HG02981 (cell line): ENCODE measurements around the gene ZNF444.
A peak's percentile ranks its signal among the peaks of the same experiment; 100 is the strongest.
"Not testable (repeated sequence)": the region's sequence is repeated elsewhere in the genome, so short reads cannot be mapped to it uniquely, and the experiment has no call there.

Experiments
- ATAC-seq: cut with Tn5 transposase; IDR thresholded peaks from one replicate; pipeline ENCODE4 v1.9.1; 2021; ENCODE audit warnings: mild to moderate bottlenecking, moderate library complexity; ENCODE audit not compliant: unreplicated experiment

ZNF444 gene

DNA sequence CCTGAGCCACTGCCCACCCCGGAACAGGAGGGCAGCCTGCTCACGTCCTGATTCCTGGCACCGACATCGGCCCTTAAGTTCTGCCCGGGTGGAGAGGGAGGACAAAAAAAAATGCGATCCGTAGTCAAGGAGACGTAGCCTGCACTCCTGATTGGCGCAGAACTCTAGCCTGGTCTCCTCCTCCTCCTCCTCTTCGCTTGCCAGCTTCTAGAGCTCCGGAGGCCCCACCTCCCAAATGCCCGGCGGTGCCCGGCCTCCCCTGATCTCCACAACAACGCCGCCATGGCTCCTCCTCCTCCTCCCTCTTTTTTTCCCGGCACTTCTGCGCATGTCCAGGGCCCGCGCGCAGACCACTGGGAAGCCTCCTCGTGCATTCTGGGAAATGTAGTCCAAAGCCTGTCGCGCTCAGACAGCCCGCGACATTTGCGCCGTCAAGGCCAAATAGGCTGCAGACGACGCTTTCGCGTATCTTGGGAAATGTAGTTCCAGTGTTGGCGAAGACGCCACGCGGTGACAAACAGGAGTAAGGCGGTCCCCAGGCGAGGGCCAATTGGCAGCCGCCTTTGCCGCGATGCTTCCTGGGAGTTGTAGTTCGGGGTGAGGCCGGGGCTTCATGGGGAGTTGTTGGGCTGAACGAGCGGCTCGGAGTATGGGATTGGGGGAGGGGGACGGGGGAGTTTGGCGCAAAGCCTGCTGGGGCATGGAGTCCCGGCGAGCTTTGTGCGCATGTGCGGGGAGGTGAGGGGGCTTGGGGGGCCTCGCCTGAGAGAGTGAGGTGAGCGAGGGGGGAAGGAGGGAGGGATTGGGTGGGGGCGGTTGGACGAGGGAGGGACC, at the start of gene ZNF444:
ZNF444 (plus strand) TSS at position 705 of the 834 bp plus-strand sequence. CDS start 5,625 bp downstream, outside the sequence.
- ATAC-seq = peak; percentile 92

DNA sequence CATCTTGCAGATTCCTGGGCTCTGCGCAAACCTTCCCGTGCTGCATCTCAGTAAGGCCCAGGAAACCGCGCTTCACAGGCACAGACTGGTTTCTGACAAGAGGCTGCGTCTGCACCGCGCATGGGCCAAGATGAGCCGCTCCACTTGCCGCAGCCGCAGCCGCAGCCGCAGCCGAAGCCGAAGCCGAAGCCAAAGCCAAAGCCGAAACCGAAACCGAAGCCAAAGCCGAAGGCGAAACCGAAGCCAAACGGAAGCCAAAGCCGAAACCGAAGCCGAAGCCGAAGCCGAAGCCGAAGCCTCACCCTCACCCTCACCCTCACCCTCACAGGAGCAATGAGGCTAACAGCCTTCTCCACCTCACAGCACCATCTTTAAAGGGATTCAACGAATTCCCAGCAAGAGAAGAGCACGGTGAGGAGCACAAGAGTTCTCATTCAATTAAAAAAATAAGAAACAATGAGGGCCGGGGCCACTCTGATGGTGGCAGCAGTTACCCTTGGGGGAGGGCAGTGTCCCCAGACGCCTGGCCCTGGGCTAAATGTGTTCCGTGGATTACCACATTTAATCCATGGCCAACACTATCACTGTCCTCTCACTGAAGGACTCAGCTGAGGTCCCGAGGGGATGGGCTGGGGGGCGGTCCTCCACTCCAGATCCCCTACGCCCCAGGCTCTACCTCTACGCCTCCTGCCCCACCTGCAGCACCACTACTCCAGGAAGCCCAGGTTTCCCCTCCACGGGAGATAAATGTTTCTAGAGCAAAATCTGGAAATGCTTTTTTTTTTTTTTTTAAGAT, 49.1 kb upstream of the ZNF444 start:
- no peak for ATAC-seq

DNA sequence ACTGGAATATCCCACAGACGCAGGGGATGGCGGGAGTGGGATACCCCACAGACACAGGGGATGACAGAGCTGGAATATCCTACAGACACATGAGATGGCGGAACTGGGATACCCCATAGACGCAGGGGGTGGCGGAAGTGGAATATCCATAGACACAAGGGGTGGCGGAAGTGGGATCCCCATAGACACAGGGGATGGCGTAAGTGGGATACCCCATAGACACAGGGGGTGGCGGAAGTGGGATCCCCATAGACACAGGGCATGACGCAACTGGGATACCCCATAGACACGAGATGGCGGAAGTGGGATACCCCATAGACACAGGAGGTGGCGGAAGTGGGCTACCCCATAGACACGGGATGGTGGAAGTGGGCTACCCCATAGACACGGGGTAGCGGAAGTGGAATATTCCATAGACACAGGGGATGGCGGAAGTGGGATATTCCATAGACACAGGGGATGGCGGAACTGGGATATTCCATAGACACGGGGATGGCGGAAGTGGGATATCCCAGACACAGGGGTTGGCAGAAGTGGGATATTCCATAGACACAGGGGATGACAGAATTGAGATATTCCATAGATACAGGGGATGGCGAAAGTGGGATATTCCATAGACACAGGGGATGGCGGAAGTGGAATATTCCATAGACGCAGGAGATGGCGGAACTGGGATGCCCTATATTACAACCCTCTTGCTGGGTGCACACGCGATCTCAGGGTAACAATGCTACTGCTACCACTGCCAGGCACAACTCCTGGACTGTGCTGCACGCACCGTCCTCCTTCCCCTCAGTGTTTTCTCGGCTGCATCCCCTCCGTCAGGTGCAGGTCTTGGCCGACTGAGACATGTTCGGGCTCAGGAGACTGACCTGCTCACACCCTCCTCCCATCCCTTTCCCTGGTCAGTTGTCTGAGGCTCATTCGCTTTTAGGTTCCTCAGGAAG, 48.1 kb upstream of the ZNF444 start:
- ATAC-seq = no peak

DNA sequence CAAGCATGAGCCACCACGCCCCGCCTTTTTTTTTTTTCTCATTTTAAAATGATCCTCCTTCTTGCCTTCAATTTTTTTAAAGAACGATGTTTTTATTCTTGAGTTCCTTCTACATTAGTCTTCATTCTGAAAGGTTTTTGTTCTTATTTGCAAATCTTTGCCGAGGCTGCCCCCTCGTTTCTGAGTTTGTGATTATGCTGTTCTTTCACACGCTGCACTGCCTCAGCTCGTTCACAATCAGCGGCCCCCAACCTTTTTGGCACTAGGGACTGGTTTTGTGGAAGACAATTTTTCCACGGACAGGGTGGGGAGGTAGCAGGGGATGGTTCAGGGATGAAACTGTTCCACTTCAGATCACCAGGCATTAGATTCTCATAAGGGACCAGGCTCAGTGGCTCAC, 46.6 kb upstream of the ZNF444 start:
- no peak for ATAC-seq

DNA sequence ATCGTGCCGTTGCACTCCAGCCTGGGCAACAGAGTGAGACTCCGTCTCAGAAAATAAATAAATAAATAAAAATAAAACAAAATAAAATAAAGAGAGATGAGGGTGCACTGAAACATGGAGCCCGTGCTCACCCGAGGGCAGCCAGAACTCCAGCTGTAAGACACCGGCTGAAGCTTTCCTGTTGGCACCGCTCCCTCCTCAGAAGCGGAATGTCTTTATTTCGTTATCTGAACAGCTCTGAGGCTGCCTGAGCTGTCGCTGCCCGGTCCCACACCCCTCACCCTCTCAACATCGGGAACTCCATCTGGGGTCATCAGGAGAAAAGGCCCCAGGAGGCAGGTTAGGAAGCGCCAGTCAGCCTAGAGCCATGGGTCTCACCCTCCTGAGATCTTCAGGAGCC, 44.4 kb upstream of the ZNF444 start:
- ATAC-seq = no peak

DNA sequence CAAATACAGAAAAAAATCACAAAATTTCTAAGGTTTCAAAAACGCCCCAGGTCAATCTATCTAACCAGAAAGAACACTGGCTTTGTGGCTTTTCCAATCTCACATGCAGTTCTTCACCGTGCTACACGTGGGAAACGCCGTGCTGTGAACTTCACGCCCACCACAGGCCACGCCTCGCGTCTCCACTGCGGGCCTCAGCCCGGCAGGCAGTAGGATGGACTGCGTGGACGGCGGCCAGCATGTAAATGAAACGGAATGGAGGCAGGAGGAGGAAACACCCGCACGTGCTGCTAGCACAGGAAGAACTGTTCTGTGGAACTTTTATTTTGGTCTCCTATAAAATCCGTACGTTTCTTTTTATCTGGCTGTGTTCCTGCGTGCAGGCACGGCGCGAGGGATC, 43.8 kb upstream of the ZNF444 start:
- ATAC-seq = no peak

DNA sequence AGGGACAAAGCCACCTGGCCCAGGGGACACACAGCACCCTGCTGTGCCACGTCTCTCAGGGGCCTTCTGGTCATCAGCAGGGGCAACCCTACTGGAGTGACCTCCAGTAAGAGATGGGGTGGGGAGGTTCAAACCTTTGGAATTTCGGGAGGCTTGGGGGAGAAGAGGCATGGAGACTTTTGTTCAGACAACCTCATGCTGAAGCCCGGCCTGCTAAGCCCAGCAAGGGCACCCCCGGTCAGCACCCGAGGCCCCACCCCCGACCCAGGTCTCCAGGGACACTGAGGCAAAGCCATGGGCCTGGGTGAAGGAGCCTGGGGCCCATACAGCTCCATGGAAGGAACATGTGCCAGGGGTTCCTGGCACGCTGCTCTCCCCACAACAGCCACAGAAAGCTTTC, 43.3 kb upstream of the ZNF444 start:
- no peak for ATAC-seq

DNA sequence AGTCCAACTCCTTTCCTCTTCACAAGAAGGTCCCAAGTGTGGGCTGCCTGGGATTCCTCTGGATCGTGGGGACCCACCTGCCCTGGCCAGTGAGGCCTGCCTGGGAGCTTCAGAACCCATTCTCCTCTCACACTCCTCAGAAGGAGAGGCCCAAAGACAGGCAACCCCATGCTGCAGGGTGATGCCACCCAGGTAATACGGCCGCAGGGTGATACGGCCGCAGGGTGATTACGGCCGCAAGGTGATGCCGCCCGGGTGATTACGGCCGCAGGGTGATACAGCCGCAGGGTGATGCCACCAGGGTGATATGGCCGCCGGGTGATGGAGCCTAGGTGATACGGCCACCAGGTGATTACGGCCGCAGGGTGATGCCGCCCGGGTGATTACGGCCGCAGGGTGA, 42.9 kb upstream of the ZNF444 start:
- not testable (repeated sequence) for ATAC-seq

DNA sequence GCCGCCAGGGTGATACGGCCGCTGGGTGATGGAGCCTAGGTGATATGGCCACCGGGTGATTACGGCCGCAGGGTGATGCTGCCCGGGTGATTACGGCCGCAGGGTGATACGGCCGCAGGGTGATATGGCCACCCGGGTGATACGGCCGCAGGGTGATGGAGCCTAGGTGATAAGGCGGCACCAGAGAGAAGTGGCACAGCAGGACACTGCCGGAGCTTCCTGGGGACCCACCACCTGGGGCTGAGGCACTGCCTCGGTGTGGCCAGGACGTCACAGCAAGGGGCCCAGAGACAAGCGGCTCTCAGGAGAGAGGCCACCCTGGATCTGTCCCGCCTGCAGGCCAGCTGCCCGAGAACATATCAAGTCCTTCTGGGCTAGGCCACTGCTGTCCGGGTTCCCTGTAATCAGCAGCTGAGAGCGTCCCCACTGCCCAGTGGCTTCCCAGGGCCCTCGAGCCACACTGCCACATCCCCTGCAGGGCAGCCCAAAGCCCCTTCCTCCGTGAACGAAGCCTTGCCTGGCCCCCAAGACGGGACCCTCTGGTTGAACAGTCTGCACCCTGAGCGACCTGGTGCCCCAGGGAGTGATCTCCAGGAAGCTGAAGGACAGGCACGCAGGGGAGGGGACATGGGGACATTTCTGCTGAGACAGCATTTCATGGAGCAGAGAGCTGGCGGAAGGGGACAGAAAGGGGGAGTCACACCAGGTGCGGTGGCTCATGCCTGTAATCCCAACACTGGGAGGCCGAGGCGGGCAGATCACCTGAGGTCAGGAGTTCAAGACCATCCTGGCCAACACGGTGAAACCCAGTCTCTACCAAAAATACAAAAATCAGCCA, 42.1 kb upstream of the ZNF444 start:
- ATAC-seq = no peak

DNA sequence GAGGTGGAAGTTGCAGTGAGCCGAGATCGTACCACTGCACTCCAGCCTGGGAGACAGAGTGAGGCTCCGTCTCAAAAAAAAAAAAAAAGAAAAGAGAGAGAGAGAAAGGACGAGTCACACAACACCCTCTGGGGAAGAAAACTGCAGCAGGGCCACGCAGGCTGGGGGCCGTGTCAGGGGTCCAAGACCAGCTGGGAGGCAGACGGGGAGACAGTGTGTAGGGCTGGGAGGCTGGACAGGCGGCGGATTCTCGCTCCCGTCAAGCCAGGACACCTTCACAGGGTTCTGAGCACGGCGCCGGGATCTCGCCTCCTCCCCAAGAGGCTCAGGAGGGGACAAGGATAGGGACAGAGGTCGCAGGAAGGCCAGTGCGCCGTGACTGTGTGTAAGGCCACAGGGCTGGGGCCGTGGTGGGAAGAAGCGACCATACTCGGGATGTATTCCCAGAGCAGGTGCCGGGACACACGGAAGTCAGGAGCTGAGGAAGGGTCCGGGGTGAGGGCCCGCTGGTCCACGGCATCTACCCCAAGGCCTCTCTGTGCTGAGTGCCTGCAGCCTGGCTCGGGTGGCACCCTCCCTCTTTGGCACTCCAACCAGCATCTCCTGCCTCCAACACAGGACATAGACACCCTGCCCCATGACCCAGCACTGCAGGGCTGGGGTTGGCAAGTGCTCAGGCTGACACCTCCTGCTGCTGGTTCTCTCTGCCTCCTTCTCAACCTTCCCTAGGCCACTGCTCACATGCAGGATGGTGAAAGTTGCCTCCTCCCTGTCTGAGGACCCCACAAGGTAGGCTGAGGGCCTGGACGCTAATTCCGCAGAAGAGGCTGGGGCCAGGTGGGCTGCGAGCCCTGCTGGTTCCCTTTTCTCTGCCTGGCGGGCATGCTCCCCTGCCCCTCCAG, 41.2 kb upstream of the ZNF444 start:
- ATAC-seq = no peak

DNA sequence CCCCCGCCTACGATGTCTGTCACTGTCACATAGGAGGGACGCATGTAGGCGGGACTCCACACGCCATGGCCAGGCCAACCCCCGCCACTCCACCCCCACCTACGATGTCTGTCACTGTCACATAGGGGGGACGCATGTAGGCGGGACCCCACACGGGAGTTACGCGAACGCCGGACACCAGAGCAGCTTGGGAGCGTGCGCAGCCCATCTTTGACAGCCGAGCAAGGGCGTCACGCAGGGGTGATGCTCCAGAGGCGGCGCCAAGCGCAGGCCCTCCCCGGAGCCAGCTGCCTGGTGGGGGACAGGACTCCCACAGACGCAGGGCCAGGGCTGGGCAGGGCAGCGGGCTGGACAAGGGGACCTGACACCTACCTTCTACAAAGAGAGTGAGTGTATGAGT, 40.0 kb upstream of the ZNF444 start:
- no peak for ATAC-seq

DNA sequence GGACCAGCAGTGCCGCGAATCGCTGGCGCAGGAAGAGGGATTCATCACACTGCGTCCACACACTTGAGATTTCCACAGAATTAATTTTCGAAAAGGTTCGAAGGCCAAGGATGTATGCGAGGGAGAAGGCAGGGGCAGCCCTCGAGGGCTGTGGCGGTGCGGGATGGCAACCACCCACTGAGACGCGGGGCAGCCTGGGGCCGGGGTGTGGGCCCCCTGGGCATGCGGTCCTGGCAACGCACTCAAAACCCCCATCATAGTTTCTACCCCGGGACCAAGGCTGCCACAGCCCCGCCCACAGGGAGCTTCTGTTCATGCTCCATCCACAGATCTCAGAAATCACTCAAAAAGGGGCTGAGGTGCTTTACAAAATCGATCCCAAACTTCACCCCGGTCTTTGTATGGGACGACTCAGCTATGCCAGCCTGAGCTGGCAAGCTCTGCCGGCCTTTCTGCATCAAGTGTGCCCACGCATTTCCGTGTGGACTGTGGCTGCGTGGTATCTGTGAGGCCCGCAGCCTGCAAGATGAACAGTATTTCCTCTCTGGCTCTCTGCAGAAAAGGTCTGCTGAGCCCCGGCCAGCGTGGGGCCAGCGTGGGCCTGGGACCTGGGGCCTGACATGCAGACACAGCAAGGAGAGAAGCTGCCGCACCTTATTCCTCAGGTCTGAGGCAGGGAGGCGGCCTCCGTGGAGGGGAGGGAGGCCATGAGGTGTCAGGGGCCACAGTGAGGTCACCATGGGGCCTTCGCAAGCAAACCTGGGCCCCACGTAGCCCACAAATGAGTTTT, 39.1 kb upstream of the ZNF444 start:
- no peak for ATAC-seq

DNA sequence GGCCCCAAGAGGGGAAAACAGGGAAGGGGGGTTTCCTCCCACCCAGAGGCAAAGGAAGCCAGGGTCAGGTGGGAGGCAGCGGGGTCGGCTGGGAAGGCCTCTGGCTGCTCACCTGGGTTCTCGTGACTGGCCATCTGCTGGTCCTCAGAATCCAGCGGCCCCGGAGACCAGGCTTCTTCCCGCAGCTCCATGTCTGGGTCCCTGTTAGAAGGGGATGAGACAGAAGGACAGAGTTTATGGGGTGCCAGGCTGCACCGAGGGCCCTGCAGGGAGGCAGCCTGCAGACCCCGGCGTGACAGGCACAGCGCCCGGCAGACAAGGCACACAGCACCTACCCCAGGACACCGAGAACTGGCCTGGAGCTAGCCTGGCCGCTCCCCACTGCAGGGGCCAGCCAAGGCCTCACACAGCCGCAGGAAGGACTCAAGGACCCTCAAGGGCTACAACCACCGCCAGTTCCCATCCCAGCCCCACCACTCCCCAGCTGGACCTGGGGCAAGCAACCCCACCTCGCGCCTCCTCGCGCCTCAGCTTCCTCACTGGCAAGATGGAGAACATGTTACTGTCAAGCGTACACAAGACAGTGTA, 38.0 kb upstream of the ZNF444 start:
- no peak for ATAC-seq

DNA sequence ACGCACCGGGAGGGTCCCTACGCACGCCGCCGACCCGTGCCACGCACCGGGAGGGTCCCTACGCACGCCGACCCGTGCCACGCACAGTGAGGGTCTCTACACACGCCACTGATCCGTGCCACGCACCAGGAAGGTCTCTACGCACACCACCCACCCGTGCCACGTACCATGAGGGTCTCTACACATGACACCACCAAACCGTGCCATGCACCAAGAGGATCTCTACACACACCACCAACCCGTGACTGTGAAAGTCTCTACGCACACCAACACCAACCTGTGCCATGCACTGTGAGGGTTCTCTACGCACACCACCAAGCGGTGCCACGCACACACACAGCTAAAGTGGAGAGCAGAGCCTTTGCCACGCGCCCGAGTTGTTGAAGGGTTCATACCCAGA, 36.7 kb upstream of the ZNF444 start:
- ATAC-seq = no peak

DNA sequence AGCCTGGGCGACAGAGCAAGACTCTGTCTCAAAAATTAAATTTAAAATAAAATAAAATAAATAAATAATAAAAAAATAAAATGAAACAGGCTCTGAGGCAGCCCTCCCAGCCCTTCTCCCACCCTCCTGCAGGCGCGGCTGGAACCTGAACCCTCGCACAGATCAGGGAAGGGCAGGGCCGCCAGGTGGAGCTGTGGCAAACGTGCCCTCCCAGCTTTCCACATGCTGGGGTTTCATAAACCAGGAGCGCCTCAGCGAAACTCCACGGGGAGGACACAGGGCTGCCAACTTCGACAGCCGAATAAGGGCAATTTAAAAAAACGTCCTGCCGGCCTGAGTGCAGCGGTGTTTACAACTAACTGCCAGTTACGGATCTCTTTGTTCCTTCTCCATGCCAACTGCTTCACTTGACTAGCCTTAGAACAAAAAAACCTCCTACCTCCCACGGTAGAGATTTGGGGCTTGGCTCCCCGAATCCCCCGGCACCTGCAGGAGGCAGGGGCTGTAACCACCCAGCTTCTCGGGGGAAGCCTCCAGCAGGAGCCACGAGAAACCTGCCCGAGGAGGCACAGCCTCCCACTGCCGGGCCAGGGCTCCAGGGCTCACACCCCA, 35.9 kb upstream of the ZNF444 start:
- no peak for ATAC-seq

DNA sequence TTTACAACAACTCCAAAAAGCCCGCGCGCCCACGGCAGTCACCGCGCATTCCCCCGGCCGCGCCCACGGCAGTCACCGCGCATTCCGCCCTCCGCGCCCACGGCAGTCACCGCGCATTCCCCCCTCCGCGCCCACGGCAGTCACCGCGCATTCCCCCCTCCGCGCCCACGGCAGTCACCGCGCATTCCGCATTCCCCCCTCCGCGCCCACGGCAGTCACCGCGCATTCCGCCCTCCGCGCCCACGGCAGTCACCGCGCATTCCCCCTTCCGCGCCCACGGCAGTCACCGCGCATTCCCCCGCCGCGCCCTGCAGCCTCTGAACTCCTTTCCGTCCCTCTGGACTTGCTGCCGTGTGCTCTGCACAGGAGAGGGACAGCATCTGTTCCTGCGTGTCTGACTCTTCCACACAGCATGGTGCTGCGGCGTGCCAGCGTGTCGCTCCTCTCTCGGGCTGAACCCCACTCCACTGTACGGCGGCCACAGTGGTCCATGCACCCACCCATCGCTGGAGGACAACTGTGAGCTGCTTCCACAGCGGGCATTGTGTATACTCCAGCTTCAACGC, 35.2 kb upstream of the ZNF444 start:
- not testable (repeated sequence) for ATAC-seq

DNA sequence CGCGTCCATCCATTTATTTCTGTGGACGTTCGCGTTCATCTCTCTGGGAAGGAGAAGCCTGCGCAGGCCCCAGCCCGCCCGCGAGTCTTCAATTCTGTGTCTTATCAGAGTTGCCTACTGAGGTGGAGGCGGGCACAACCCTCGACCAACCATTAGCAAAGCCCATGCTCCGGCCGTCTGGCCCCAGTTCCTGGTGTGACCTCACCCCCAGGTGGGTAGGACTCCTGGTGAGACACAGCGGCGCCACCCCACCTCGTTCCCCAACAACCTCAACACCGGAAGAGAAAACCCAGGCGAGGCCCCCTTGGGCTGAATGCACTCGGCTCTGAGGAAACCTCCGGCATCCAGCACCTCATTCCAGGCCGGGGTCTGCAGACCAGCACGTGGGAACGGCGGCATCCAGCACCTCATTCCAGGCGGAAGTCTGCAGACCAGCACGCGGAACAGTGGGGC, 34.7 kb upstream of the ZNF444 start:
- ATAC-seq = no peak
